Measurements from ENCODE around the gene HIF1AN. TPM values are rescaled to one million over a fixed set of nuclear protein-coding genes. Genes with fewer than 3 reads are reported as not detected.

Gene HIF1AN
- polyA plus RNA-seq, 1 donor (not counting 4 experiments of a cell fraction or from before 2014, with no cell fraction given): 16.8 TPM

- dilution Hi-C loops (cut with MboI; ENCODE audit: extremely low pct_ligation_motif_present, low sequenced_read_pairs): loop anchor here (25.0 kb wide), 1 partner anchor 326 kb away; no protein-coding TSS in a partner anchor
- Histone ChIP-seq H3K36me3 (ENCODE audit: control insufficient read depth in 2 of 2, extremely low read depth in 1 of 2, insufficient read depth in 2 of 2, low read length in 2 of 2) (peaks cover 3 to 10% of the 10 kb centered on the region in 2 experiments), H3K9ac (ENCODE audit: control insufficient read depth, extremely low read depth, insufficient read depth, low read length) (no peak overlapping the region), H3K4me3 (ENCODE audit: control insufficient read depth in 2 of 3, extremely low read depth in 1 of 3, insufficient read depth in 2 of 3, low read depth in 1 of 3, low read length in 3 of 3) (no peak overlapping the region), H3K79me2 (ENCODE audit: control insufficient read depth, insufficient read depth, low read length) (no peaks in the 10 kb centered on the region), H3K27ac (ENCODE audit: control insufficient read depth, insufficient read depth, low read length) (no peak overlapping the region), H2AFZ (ENCODE audit: control insufficient read depth, low read length) (no peak overlapping the region), H3K4me1 (ENCODE audit: control insufficient read depth, extremely low read depth, insufficient read depth, low read length) (peaks cover 3% of the 10 kb centered on the region), H3K9me1 (ENCODE audit: control insufficient read depth, extremely low read depth, insufficient read depth, low read length) (no peaks in the 10 kb centered on the region), H4K20me1 (ENCODE audit: control insufficient read depth, extremely low read depth, insufficient read depth, low read length) (no peaks in the 10 kb centered on the region), H3K27me3 (ENCODE audit: control insufficient read depth, extremely low read depth, insufficient read depth, low read length) (peaks cover 37% of the 10 kb centered on the region), H3K4me2 (ENCODE audit: control insufficient read depth, extremely low read depth, insufficient read depth, low read depth, low read length) (no peak overlapping the region), H3K9me3 (ENCODE audit: control insufficient read depth, low read depth, low read length) (no peaks in the 10 kb centered on the region)
- FAIRE-seq (no peak), DNase-seq (ENCODE audit: low read depth, low spot score) (no peak)
- TF ChIP-seq EZH2 (IDR thresholded peaks at IDR 0.05; ENCODE audit: low read length) (no peak), CTCF (optimal IDR thresholded peaks at IDR 0.05 in 1 of 3, IDR thresholded peaks at IDR 0.05 in 1 of 3, conservative IDR thresholded peaks at IDR 0.05 in 1 of 3; ENCODE audit: extremely low read depth in 1 of 3, insufficient read depth in 2 of 3, low read length in 3 of 3) (no peak)
Observed at GRCh38 chr10:100561005-100561404, 25.3 kb downstream of the HIF1AN start.

GRCh38 chr10:100562008-100562672, 26.4 kb downstream of the HIF1AN start:
- DNase-seq (ENCODE audit: low read depth, low spot score) (peak; percentile 5), FAIRE-seq (peak; percentile 23)
- H3K9me1 ChIP-seq (ENCODE audit: control insufficient read depth, extremely low read depth, insufficient read depth, low read length): no peaks in the 10 kb centered on the region
- H3K4me2 ChIP-seq (ENCODE audit: control insufficient read depth, extremely low read depth, insufficient read depth, low read depth, low read length): peak overlapping the region; percentile 10
- peaks cover 3 to 5% of the 10 kb centered on the region in 2 experiments for H3K36me3 ChIP-seq (ENCODE audit: control insufficient read depth in 2 of 2, extremely low read depth in 1 of 2, insufficient read depth in 2 of 2, low read length in 2 of 2)
- H3K4me1 ChIP-seq (ENCODE audit: control insufficient read depth, extremely low read depth, insufficient read depth, low read length): peaks cover 3% of the 10 kb centered on the region
- no peak overlapping the region for H3K9ac ChIP-seq (ENCODE audit: control insufficient read depth, extremely low read depth, insufficient read depth, low read length)
- no peak for TF ChIP-seq EZH2 (IDR thresholded peaks at IDR 0.05; ENCODE audit: low read length)
- TF ChIP-seq CTCF (optimal IDR thresholded peaks at IDR 0.05 in 1 of 3, IDR thresholded peaks at IDR 0.05 in 1 of 3, conservative IDR thresholded peaks at IDR 0.05 in 1 of 3; ENCODE audit: extremely low read depth in 1 of 3, insufficient read depth in 2 of 3, low read length in 3 of 3): peak; percentile 93 to 100 (median 97)
- H3K27me3 ChIP-seq (ENCODE audit: control insufficient read depth, extremely low read depth, insufficient read depth, low read length): peaks cover 47% of the 10 kb centered on the region
- H3K9me3 ChIP-seq (ENCODE audit: control insufficient read depth, low read depth, low read length): no peaks in the 10 kb centered on the region
- H4K20me1 ChIP-seq (ENCODE audit: control insufficient read depth, extremely low read depth, insufficient read depth, low read length): no peaks in the 10 kb centered on the region
- H3K27ac ChIP-seq (ENCODE audit: control insufficient read depth, insufficient read depth, low read length): no peak overlapping the region
- no peaks in the 10 kb centered on the region for H3K79me2 ChIP-seq (ENCODE audit: control insufficient read depth, insufficient read depth, low read length)
- no peak overlapping the region for H3K4me3 ChIP-seq (ENCODE audit: control insufficient read depth in 2 of 3, extremely low read depth in 1 of 3, insufficient read depth in 2 of 3, low read depth in 1 of 3, low read length in 3 of 3)
- dilution Hi-C loops (cut with MboI; ENCODE audit: extremely low pct_ligation_motif_present, low sequenced_read_pairs): loop anchor here (25.0 kb wide), 1 partner anchor 325 kb away; no protein-coding TSS in a partner anchor
- H2AFZ ChIP-seq (ENCODE audit: control insufficient read depth, low read length): no peak overlapping the region

Data from keratinocyte (primary cell).